LNCAP (cell line): ENCODE measurements around the gene UNC5A.

Experiments used
- TF ChIP-seq, protein P1 (sequence below): fragments of 450-650 bp; IDR thresholded peaks from 2 replicates; pipeline ENCODE4 v1.5.1; 2017; ENCODE audit warnings: mild to moderate bottlenecking

UNC5A gene

DNA sequence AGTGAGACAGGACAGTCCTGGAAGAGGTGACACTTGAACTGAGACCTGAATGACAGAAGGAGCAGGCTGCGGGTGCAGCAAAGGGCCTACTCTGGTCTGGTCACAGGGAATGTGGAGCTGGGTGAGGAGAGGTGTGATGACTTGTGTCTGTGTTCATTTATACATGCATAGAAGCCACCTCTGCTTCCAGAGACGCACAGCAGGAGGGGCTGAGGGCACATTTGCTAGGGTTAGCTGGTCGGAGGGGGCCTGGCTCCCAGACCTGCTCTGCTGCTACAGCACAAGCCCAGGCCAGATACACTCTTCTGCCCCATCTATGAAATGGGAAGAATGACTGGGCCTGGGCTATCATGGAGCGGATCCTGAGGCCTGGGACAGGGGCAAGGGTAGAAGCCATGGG is 15.6 kb downstream of the UNC5A start:
- TF ChIP-seq, protein P1, sequence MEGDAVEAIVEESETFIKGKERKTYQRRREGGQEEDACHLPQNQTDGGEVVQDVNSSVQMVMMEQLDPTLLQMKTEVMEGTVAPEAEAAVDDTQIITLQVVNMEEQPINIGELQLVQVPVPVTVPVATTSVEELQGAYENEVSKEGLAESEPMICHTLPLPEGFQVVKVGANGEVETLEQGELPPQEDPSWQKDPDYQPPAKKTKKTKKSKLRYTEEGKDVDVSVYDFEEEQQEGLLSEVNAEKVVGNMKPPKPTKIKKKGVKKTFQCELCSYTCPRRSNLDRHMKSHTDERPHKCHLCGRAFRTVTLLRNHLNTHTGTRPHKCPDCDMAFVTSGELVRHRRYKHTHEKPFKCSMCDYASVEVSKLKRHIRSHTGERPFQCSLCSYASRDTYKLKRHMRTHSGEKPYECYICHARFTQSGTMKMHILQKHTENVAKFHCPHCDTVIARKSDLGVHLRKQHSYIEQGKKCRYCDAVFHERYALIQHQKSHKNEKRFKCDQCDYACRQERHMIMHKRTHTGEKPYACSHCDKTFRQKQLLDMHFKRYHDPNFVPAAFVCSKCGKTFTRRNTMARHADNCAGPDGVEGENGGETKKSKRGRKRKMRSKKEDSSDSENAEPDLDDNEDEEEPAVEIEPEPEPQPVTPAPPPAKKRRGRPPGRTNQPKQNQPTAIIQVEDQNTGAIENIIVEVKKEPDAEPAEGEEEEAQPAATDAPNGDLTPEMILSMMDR = no peak

- TF ChIP-seq, protein P1 = no peak
Observed at GRCh38 chr5:176827736-176828414, 17.5 kb downstream of the UNC5A start.

DNA sequence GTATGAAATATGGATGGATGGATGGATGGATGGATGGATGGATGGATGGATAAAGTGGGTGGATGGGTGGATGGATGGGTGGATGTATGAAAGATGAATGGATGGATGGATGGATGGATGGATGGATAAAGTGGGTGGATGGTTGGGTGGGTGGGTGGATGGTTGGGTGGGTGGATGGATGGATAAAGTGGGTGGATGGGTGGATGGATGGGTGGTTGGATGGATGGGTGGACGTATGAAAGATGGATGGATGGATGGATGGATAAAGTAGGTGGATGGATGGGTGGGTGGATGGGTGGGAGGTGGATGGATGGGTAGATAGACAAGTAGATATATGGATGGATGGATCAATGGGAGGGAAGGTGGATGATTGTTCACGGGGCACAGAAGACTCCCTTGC is 19.0 kb downstream of the UNC5A start:
- TF ChIP-seq, protein P1 = no peak

GRCh38 chr5:176830422-176830994 is 20.1 kb downstream of the UNC5A start:
- TF ChIP-seq, protein P1 = no peak

- TF ChIP-seq, protein P1 = no peak
Observed at GRCh38 chr5:176830995-176831423, 20.6 kb downstream of the UNC5A start.

DNA sequence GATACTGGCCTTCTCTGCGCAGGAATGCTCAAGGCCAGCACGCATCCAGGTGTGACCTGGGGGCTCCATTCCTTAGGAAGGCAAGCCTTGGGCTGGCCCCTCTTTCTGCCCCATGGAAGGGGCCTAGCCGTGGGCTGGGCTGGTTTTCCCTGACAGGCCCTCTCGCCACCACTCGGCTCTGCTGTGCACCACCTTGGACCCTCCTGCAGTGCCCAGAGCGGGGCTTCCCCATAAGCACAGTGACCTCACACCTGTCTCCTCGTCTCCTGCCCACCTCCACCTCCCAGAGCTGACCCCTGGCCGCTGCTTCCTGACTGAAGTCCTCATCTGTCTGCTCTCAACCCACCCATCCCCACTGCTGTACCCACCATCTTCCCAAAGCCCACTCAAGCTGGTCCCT is 21.1 kb downstream of the UNC5A start:
- TF ChIP-seq, protein P1 = no peak

GRCh38 chr5:176832162-176832561 is 21.8 kb downstream of the UNC5A start:
- TF ChIP-seq, protein P1 = no peak
